ENCODE data around the gene RNF150.

GRCh38 chr4:140851804-140852203 lies 281.5 kb downstream of the RNF150 start:
- TF ChIP-seq POLR2A (IDR thresholded peaks at IDR 0.05; ENCODE audit: low read depth, low read length) = no peak
- TF ChIP-seq POLR2AphosphoS5 (IDR thresholded peaks at IDR 0.05; ENCODE audit: low read depth, low read length) = no peak

Data from GM12892 (cell line).